ENCODE results near the gene AKR1D1.

GRCh38 chr7:138029126-138029525 lies 47.1 kb upstream of the AKR1D1 start:
- TF ChIP-seq CTCF (IDR thresholded peaks at IDR 0.05; ENCODE audit: low read length): no peak
- no peak for TF ChIP-seq EZH2 (optimal IDR thresholded peaks at IDR 0.05; ENCODE audit: low read depth, low read length)
- no peak for TF ChIP-seq EZH2phosphoT487 (IDR thresholded peaks at IDR 0.05; ENCODE audit: low read length)
